Esophagus squamous epithelium (tissue), 4 donors: ENCODE measurements around the gene COL20A1.

Experiments used
- CTCF ChIP-seq, 6 experiments: fragments of 450-650 bp in 4 of 6; fragments of 200-600 bp in 2 of 6; sonication (generic) in 2 of 6; IDR thresholded peaks; one replicate each; pipeline ENCODE4 v1.5.1; 2016 to 2019; ENCODE audit warnings: antibody characterized with exemption in 6 of 6, mild to moderate bottlenecking in 4 of 6, moderate library complexity in 4 of 6
- POLR2A ChIP-seq, 4 donors: fragments of 450-650 bp; IDR thresholded peaks; one replicate each; pipeline ENCODE4 v1.6.1; 2017; ENCODE audit warnings: antibody characterized with exemption in 4 of 4, mild to moderate bottlenecking in 4 of 4, moderate library complexity in 3 of 4

DNA sequence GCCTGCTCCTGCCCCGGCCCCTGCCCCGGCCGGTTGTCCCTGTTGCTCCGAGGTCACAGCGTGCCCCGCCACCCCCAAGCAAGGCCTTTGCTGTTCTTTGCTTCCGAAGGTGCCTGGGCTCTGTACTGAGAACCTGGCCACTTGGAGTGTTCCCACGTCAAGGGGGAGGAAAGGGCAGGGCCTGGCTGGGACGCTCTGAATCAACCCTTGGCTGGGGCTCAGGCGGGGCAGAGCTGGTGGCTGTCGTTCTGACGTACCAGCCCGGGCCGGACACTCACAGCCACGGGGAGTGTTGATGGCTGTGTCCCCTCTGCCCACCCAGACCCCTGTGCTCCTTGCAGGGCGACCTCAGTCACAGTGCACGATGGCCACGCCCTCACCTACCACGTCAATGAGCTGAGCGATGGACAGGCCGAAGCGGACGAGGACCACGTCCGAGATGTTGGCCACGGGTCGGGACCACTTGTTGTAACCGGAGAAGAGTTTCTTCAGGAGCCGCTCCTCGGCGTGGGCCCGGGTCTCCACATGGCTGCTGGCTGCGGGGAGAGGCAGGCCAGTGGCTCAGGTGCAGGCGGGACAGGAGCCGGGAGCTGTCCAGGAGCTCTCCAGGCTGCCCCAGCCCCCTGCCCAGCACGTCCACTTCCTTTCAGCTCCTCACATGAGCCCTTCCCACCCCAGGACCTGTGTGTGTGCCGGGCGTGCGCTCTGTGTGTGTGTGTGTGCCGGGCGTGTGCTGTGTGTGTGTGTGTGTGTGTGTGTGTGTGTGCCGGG, 66.4 kb downstream of the COL20A1 start:
- TF ChIP-seq CTCF (IDR thresholded peaks at IDR 0.05): no peak
- no peak for TF ChIP-seq POLR2A (IDR thresholded peaks at IDR 0.05)
